Heart right ventricle (tissue), 16 donors: Measurements from ENCODE around the gene SPO11. TPM values are rescaled to one million over a fixed set of nuclear protein-coding genes. Genes with fewer than 3 reads are reported as not detected.

ENCODE experiments used
- ATAC-seq, 8 donors: fragments of 200-7000 bp; cut with Tn5 transposase; one replicate each; pipeline ENCODE4 v1.9.1; 2020; ENCODE audit warnings: mild to moderate bottlenecking in 8 of 8, moderate library complexity in 8 of 8, moderate number of reproducible peaks in 1 of 8
- DNase-seq, 2 donors: peaks; one replicate each; pipeline ENCODE4 v3.0.0-alpha.2; 2020
- H3K27ac ChIP-seq, 10 donors: fragments of 200-600 bp; sonication (generic) in 2 of 10; one replicate each; pipeline versions ENCODE4 v1.5.0 to v1.8.0; 2020 to 2022; ENCODE audit warnings: mild to moderate bottlenecking in 3 of 10
- H3K27me3 ChIP-seq, 7 donors: fragments of 200-600 bp; one replicate each; pipeline ENCODE4 v1.8.0; 2021 to 2022; ENCODE audit warnings: mild to moderate bottlenecking in 2 of 7
- H3K36me3 ChIP-seq, 9 donors: fragments of 200-600 bp; sonication (generic) in 1 of 9; one replicate each; pipeline versions ENCODE4 v1.5.0 to v1.8.0; 2020 to 2022; ENCODE audit warnings: mild to moderate bottlenecking in 2 of 9
- H3K4me1 ChIP-seq, 9 donors: fragments of 200-600 bp; sonication (generic) in 1 of 9; one replicate each; pipeline versions ENCODE4 v1.5.0 to v1.8.0; 2020 to 2022; ENCODE audit warnings: mild to moderate bottlenecking in 4 of 9
- H3K4me3 ChIP-seq, 10 donors: fragments of 200-600 bp; sonication (generic) in 2 of 10; one replicate each; pipeline versions ENCODE4 v1.5.0 to v1.8.0; 2020 to 2022; ENCODE audit warnings: mild to moderate bottlenecking in 7 of 10, moderate library complexity in 2 of 10
- H3K9me3 ChIP-seq, 11 donors: fragments of 200-600 bp in 10 of 11; sonication (generic) in 2 of 11; one replicate each; pipeline versions ENCODE4 v1.5.0 to v1.8.0; 2013 to 2022; ENCODE audit warnings: mild to moderate bottlenecking in 2 of 11, control low read depth in 1 of 11, moderate library complexity in 1 of 11
- CTCF ChIP-seq, 9 donors: fragments of 200-600 bp; sonication (generic) in 2 of 9; IDR thresholded peaks; one replicate each; pipeline versions ENCODE4 v1.5.0 to v1.8.0; 2021 to 2022; ENCODE audit warnings: antibody characterized with exemption in 9 of 9, mild to moderate bottlenecking in 5 of 9, moderate library complexity in 1 of 9
- WGBS, 2 donors: extraction: QIAGEN DNeasy Blood & Tissue Kit; methylation state at CpG; one replicate each; pipeline ENCODE4 v1.1.7; 2013; ENCODE audit warnings: inconsistent platforms in 1 of 2; 5-methylcytosine and 5-hydroxymethylcytosine counted together
- intact Hi-C, 10 donors: fragments of 100-400 bp; cut with DNase I; formaldehyde crosslinking; loops; one replicate each; pipeline versions ENCODE4 v1.11.1 to v1.14.2; 2022
- polyA plus RNA-seq, 2 donors: library from polyadenylated mRNA; stranded (reverse); fragments of 200-250 nt; gene quantifications; one replicate each; pipeline ENCODE4 v1.2.3, GENCODE V29; 2013
- total RNA-seq, 10 donors: library from RNA; stranded (reverse); fragmentation: NEBNext Ultra II Directional in 3 of 10; extraction: Animal tissue kit (Norgen Biotek cat#: 25700) in 3 of 10; gene quantifications; one replicate each; pipeline versions ENCODE4 v1.2.1 to v1.2.4, GENCODE V29; 2021 to 2023
- donor health status: Arrhythmogenic right ventricular cardiomyopathy.
- donor health status: ischemic (EF 13 %, LVEDD 7.1; RV severe dilation, severe dysfunction).
- donor health status: healthy with polysubstance abuse.
- donor health status: DM: no; HTN: yes; CAD: no.
- donor health status: DM: no; HTN: no; CAD: no.
- donor health status: ischemic (EF 25% LVEDD 6.9; RV normal size, moderate dysfunction).
- donor health status: ischemic (EF 25% LVEDD 5.7; RV mildly dilated, moderate dysfunction).
- donor health status: healthy.
- donor health status: DM: yes; HTN: yes; CAD: no.
- donor health status: Ischemic cardiomyopathy.
- donor health status: ischemic (EF 35%, LVEDD 5.7; RV mildly dilated, moderate dysfunction).
- donor health status: nonischemic (EF 11% LVEDD 7.7; RV severe dilation, severe dysfunction).
- donor health status: DM: yes; HTN: yes; CAD: no.
- donor health status: PGD.
- donor health status: ischemic (EF 29% LVEDD 5.4; RV normal size, mild dysfunction).
- donor health status: nonischemic (EF 23%, LVEDD 6.1; RV moderate dilation, normal function).

SPO11 gene
- total and polyA plus RNA-seq, 12 donors = not detected

GRCh38 chr20:57322476-57322875 lies 7.1 kb upstream of the SPO11 start:
- H3K4me3 ChIP-seq = no peak overlapping the region
- no peak for DNase-seq
- H3K27ac ChIP-seq = no peak overlapping the region
- H3K36me3 ChIP-seq = no peaks in the 10 kb centered on the region
- ATAC-seq = no peak
- 69 to 83% methylated on average over 2 of the region's 2 CpGs for WGBS, 2 donors
- intact Hi-C loops = no loop called here
- H3K9me3 ChIP-seq = no peaks in the 10 kb centered on the region
- TF ChIP-seq CTCF (IDR thresholded peaks at IDR 0.05) = no peak
- H3K4me1 ChIP-seq = no peaks in the 10 kb centered on the region
- H3K27me3 ChIP-seq = peaks cover 0 to 68% (median 43%) of the 10 kb centered on the region in 7 donors

- H3K27me3 ChIP-seq = peaks cover 0 to 72% (median 43%) of the 10 kb centered on the region in 7 donors
- no peak for DNase-seq
- intact Hi-C loops = no loop called here
Measured at GRCh38 chr20:57323034-57323433, 6.6 kb upstream of the SPO11 start.

GRCh38 chr20:57325632-57326356 lies 3.8 kb upstream of the SPO11 start:
- Histone ChIP-seq H3K27me3 (peaks cover 0 to 75% (median 53%) of the 10 kb centered on the region in 7 donors), H3K4me1 (no peaks in the 10 kb centered on the region), H3K9me3 (no peaks in the 10 kb centered on the region), H3K27ac (no peak overlapping the region), H3K4me3 (no peak overlapping the region), H3K36me3 (no peaks in the 10 kb centered on the region)
- 84 to 90% methylated on average over 12 of the region's 12 CpGs for WGBS, 2 donors
- intact Hi-C loops = loop anchor here in 1 of 10 donors (5.0 kb wide), 1 partner anchor 238 kb away; no protein-coding TSS in a partner anchor
- no peak for ATAC-seq
- TF ChIP-seq CTCF (IDR thresholded peaks at IDR 0.05) = no peak
- DNase-seq = no peak

More at GRCh38 chr20:57323034-57323433, 6.6 kb upstream of the SPO11 start:
- no peaks in the 10 kb centered on the region for H3K4me1 ChIP-seq
- H3K9me3 ChIP-seq = no peaks in the 10 kb centered on the region
- no peaks in the 10 kb centered on the region for H3K36me3 ChIP-seq
- 33 to 46% methylated on average over 6 of the region's 6 CpGs for WGBS, 2 donors
- no peak for ATAC-seq
- no peak for TF ChIP-seq CTCF (IDR thresholded peaks at IDR 0.05)
- H3K4me3 ChIP-seq = no peak overlapping the region
- no peak overlapping the region for H3K27ac ChIP-seq

- 47 to 50% methylated on average over 8 of the region's 8 CpGs for WGBS, 2 donors
- Histone ChIP-seq H3K9me3 (no peaks in the 10 kb centered on the region), H3K4me1 (no peaks in the 10 kb centered on the region), H3K27ac (no peak overlapping the region), H3K36me3 (no peaks in the 10 kb centered on the region), H3K27me3 (peaks cover 0 to 75% (median 53%) of the 10 kb centered on the region in 7 donors), H3K4me3 (no peak overlapping the region)
- no peak for DNase-seq
- no peak for ATAC-seq
- intact Hi-C loops = loop anchor here in 1 of 10 donors (5.0 kb wide), 1 partner anchor 240 kb away; no protein-coding TSS in a partner anchor
- TF ChIP-seq CTCF (IDR thresholded peaks at IDR 0.05) = no peak
Measured at GRCh38 chr20:57326667-57327455, 2.7 kb upstream of the SPO11 start.
